HepG2 (cell line): ENCODE data around the gene TMEM117. TPM values are rescaled to one million over a fixed set of nuclear protein-coding genes. Genes with fewer than 3 reads are reported as not detected.
"Not testable (repeated sequence)": the region's sequence is repeated elsewhere in the genome, so short reads cannot be mapped to it uniquely, and the experiment has no call there.

Experiments used
- ATAC-seq: fragments of 200-7000 bp; cut with Tn5 transposase; 3 replicates; pipeline ENCODE4 v1.9.1; 2020; ENCODE audit warnings: mild to moderate bottlenecking, moderate library complexity
- BruUV-seq: library from RNA; stranded (reverse); fragments of 400-500 nt; replicated peaks from 2 replicates; lab custom pipeline; 2021; lab: Mats Ljungman, UMichigan
- CTCF ChIA-PET: fragments of 300-600 bp; formaldehyde crosslinking; extraction: SDS; loops from one replicate; lab custom pipeline; 2021; ENCODE audit warnings: low total read pairs, inconsistent platforms, low intra/inter-chr PET ratio; lab: Yijun Ruan, JAX
- POLR2A ChIA-PET: fragments of 350-600 bp; sonication (Branson Sonifier 250); formaldehyde crosslinking; loops from one replicate; lab custom pipeline; 2020; ENCODE audit warnings: antibody characterized with exemption, inconsistent platforms; lab: Yijun Ruan, JAX
- DNase-seq: peaks from one replicate; pipeline ENCODE4 v3.0.0-alpha.2; 2015; ENCODE audit warnings: low spot score
- FAIRE-seq: peaks from 3 replicates; lab custom pipeline; 2011; peaks lifted over from hg19 to GRCh38; lab: Jason Lieb, UNC
- H2AFZ ChIP-seq: one replicate; pipeline ENCODE4 v1.6.1; 2011; ENCODE audit warnings: low read length, inconsistent platforms
- H3K27ac ChIP-seq: fragments of 300-600 bp; 3 replicates; pipeline ENCODE4 v1.8.0; 2011; ENCODE audit warnings: mixed run types, mild to moderate bottlenecking, mixed read lengths, low read length, inconsistent platforms; ENCODE audit not compliant: insufficient read depth; ENCODE audit errors: extremely low read length
- H3K27me3 ChIP-seq, 2 experiments: fragments of 200-600 bp in 1 of 2; 2 replicates in 1 of 2; 3 replicates in 1 of 2; pipeline versions ENCODE4 v1.6.0 to v1.8.0; 2011; ENCODE audit warnings: low read length in 2 of 2, mild to moderate bottlenecking in 2 of 2, moderate library complexity in 2 of 2, inconsistent platforms in 1 of 2; ENCODE audit not compliant: insufficient read depth in 2 of 2, control insufficient read depth in 1 of 2
- H3K36me3 ChIP-seq, 2 experiments: fragments of 200-600 bp in 1 of 2; replicated peaks in 1 of 2; 2 replicates in 1 of 2; 3 replicates in 1 of 2; pipeline versions ENCODE4 v1.5.1 to v1.8.0; 2011; ENCODE audit warnings: low read length in 2 of 2, inconsistent platforms in 1 of 2; ENCODE audit not compliant: insufficient read depth in 2 of 2, control insufficient read depth in 1 of 2
- H3K4me1 ChIP-seq: 2 replicates; pipeline ENCODE4 v1.5.1; 2012; ENCODE audit warnings: low read length, inconsistent platforms; ENCODE audit not compliant: insufficient read depth
- H3K4me2 ChIP-seq: 2 replicates; pipeline ENCODE4 v1.6.0; 2011; ENCODE audit warnings: low read depth, low read length, inconsistent platforms
- H3K4me3 ChIP-seq, 3 experiments: fragments of 200-600 bp in 1 of 3; sonication (generic), shearing (Covaris generic) in 1 of 3; replicated peaks in 1 of 3; 2 replicates each; pipeline ENCODE4 v1.5.1; 2011 to 2016; ENCODE audit warnings: low read length in 3 of 3, inconsistent platforms in 2 of 3, low read depth in 2 of 3, mild to moderate bottlenecking in 2 of 3, control low read depth in 1 of 3, mixed read lengths in 1 of 3; ENCODE audit not compliant: insufficient read depth in 1 of 3
- H3K79me2 ChIP-seq: one replicate; pipeline ENCODE4 v1.6.1; 2011; ENCODE audit warnings: low read length, inconsistent platforms; ENCODE audit not compliant: insufficient read depth
- H3K9ac ChIP-seq: 2 replicates; pipeline ENCODE4 v1.6.0; 2011; ENCODE audit warnings: mild to moderate bottlenecking, low read depth, low read length, inconsistent platforms; ENCODE audit not compliant: insufficient read depth
- H3K9me3 ChIP-seq: 2 replicates; pipeline ENCODE4 v1.5.1; 2012; ENCODE audit warnings: mild to moderate bottlenecking, low read length
- H4K20me1 ChIP-seq: 2 replicates; pipeline ENCODE4 v1.6.0; 2011; ENCODE audit warnings: inconsistent platforms, mild to moderate bottlenecking, low read length, moderate library complexity; ENCODE audit not compliant: insufficient read depth
- ZNF660 ChIP-seq: sonication (generic); formaldehyde crosslinking; IDR thresholded peaks from 2 replicates; pipeline ENCODE4 v1.5.1; 2020; ENCODE audit warnings: mild to moderate bottlenecking, low read depth, missing genetic modification reagents, borderline replicate concordance
- WGBS: methylation state at CpG from one replicate; pipeline ENCODE4 v1.1.6; 2017; ENCODE audit warnings: low lambda C conversion rate; 5-methylcytosine and 5-hydroxymethylcytosine counted together
- in situ Hi-C: cut with HindIII; loops from 2 replicates; pipeline ENCODE4 v1.10.0; 2017; ENCODE audit warnings: low pct_unique_long_range_greater_than_20kb; ENCODE audit not compliant: extremely low pct_ligation_motif_present
- intact Hi-C: fragments of 100-400 bp; cut with micrococcal nuclease; formaldehyde crosslinking; loops from one replicate; pipeline ENCODE4 v1.10.0; 2022; ENCODE audit not compliant: unreplicated experiment
- polyA plus RNA-seq, 8 experiments: library from polyadenylated mRNA; depleted of rRNA in 3 of 8; stranded (reverse) in 7 of 8; unstranded in 1 of 8; fragments of >200 nt; fragmentation: Illumina TruSeq in 4 of 8; extraction: Trizol in 4 of 8; gene quantifications; 2 replicates each; pipeline versions ENCODE4 v1.2.1 to v1.2.3, GENCODE V29; 2011 to 2016; ENCODE audit warnings: low read depth in 4 of 8, missing spikeins in 1 of 8, mixed read lengths in 1 of 8; ENCODE audit not compliant: insufficient read depth in 1 of 8
- total RNA-seq, 5 experiments: library from RNA; depleted of rRNA; stranded (reverse); fragments of >200 nt; fragmentation: Illumina TruSeq; extraction: Trizol; gene quantifications; 2 replicates each; pipeline ENCODE4 v1.2.3, GENCODE V29; 2016; ENCODE audit warnings: low read depth in 1 of 5
- TF ChIP-seq, protein P1 (sequence below): IDR thresholded peaks from 2 replicates; pipeline ENCODE4 v1.6.1; 2018; ENCODE audit warnings: missing genetic modification reagents, mild to moderate bottlenecking, missing compliant biosample characterization

The TMEM117 gene
- total and polyA plus RNA-seq, 2 of the 13 experiments (the other 11 are each of a cell fraction or from before 2014, with no cell fraction given): 2.8 to 8.5 TPM

DNA sequence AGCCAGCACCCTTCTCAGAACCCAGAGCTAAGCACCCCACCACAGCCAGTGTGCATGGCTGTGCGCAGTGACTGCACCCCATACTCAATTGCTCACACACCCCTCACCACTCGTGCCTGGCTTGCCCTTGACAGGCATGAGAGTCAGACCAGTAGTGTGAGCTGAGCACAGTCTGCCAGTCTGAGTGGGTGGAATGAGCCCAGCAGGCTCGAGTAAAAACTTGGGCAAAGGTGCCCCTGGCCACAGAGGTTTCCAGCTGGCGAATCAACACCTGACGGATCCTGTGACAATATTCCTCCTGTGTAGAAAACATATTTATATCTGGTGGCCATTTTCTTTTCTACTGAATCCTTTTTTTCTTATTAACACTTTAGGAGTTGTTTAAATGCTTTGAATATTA is 202.5 kb downstream of the TMEM117 start:
- H3K4me1 ChIP-seq: no peaks in the 10 kb centered on the region
- DNase-seq (no peak), FAIRE-seq (no peak), ATAC-seq (no peak)
- POLR2A ChIA-PET: no interaction called here
- intact Hi-C loops (no loop called here), in situ Hi-C loops (no loop called here)
- H3K36me3 ChIP-seq: no peaks in the 10 kb centered on the region
- no TSS peak for BruUV-seq
- no peaks in the 10 kb centered on the region for H3K9me3 ChIP-seq
- no peaks in the 10 kb centered on the region for H4K20me1 ChIP-seq
- no peak overlapping the region for H3K9ac ChIP-seq
- WGBS: 91% methylated on average over 3 of the region's 5 CpGs
- no peak overlapping the region for H3K4me3 ChIP-seq
- no peaks in the 10 kb centered on the region for H3K27me3 ChIP-seq
- no peak overlapping the region for H2AFZ ChIP-seq
- H3K79me2 ChIP-seq: no peaks in the 10 kb centered on the region
- H3K4me2 ChIP-seq: no peak overlapping the region
- CTCF ChIA-PET: no interaction called here
- H3K27ac ChIP-seq: no peak overlapping the region
- TF ChIP-seq ZNF660 (CRISPR knock-in tag): no peak
- TF ChIP-seq, protein P1, sequence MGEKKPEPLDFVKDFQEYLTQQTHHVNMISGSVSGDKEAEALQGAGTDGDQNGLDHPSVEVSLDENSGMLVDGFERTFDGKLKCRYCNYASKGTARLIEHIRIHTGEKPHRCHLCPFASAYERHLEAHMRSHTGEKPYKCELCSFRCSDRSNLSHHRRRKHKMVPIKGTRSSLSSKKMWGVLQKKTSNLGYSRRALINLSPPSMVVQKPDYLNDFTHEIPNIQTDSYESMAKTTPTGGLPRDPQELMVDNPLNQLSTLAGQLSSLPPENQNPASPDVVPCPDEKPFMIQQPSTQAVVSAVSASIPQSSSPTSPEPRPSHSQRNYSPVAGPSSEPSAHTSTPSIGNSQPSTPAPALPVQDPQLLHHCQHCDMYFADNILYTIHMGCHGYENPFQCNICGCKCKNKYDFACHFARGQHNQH (CRISPR knock-in tag): no peak
- TF ChIP-seq, all 625 proteins: peak for 0

- in situ Hi-C loops, POLR2A ChIA-PET, CTCF ChIA-PET, ATAC-seq, H3K4me1 ChIP-seq, intact Hi-C loops, H3K36me3 ChIP-seq, H3K4me3 ChIP-seq, BruUV-seq, H3K27ac ChIP-seq, H3K9ac ChIP-seq, DNase-seq, H4K20me1 ChIP-seq, H2AFZ ChIP-seq, H3K9me3 ChIP-seq, H3K27me3 ChIP-seq, FAIRE-seq, H3K4me2 ChIP-seq, H3K79me2 ChIP-seq: not testable (repeated sequence)
- 82% methylated on average over 2 of the region's 2 CpGs for WGBS
These were observed 208.6 kb downstream of the TMEM117 start for GRCh38 chr12:44044491-44044890.
